ENCODE measurements around the gene TULP1. TPM values are rescaled to one million over a fixed set of nuclear protein-coding genes. Genes with fewer than 3 reads are reported as not detected.

Gene TULP1
- total RNA-seq, 1 experiment from 2014 or later: not detected

GRCh38 chr6:35557239-35557638 lies 44.5 kb upstream of the TULP1 start:
- intact Hi-C loops (cut with micrococcal nuclease; ENCODE audit: unreplicated experiment): loop anchor here (10.0 kb wide), 1 partner anchor 262 kb away; the partner anchor contains the start of gene DEF6
- BruUV-seq (replicated peaks): no TSS peak
- no peaks in the 10 kb centered on the region for H3K9me3 Mint-ChIP-seq (ENCODE audit: low read depth, unreplicated experiment)
- CTCF ChIA-PET: interaction anchor here (0.6 to 0.8 kb wide), 2 partner anchors 10 to 79 kb away, joined by 3 read pairs; no protein-coding TSS in a partner anchor
- DNase-seq: no peak
- H3K4me1 Mint-ChIP-seq (ENCODE audit: low read depth, unreplicated experiment): peaks cover 8% of the 10 kb centered on the region
- no peak overlapping the region for H3K27ac Mint-ChIP-seq (ENCODE audit: unreplicated experiment)
- no peak overlapping the region for H3K4me3 Mint-ChIP-seq (ENCODE audit: low read depth, unreplicated experiment)
- TF ChIP-seq, protein P1, sequence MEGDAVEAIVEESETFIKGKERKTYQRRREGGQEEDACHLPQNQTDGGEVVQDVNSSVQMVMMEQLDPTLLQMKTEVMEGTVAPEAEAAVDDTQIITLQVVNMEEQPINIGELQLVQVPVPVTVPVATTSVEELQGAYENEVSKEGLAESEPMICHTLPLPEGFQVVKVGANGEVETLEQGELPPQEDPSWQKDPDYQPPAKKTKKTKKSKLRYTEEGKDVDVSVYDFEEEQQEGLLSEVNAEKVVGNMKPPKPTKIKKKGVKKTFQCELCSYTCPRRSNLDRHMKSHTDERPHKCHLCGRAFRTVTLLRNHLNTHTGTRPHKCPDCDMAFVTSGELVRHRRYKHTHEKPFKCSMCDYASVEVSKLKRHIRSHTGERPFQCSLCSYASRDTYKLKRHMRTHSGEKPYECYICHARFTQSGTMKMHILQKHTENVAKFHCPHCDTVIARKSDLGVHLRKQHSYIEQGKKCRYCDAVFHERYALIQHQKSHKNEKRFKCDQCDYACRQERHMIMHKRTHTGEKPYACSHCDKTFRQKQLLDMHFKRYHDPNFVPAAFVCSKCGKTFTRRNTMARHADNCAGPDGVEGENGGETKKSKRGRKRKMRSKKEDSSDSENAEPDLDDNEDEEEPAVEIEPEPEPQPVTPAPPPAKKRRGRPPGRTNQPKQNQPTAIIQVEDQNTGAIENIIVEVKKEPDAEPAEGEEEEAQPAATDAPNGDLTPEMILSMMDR (IDR thresholded peaks at IDR 0.05; ENCODE audit: unreplicated experiment): no peak
- peaks cover 45% of the 10 kb centered on the region for H3K27me3 Mint-ChIP-seq (ENCODE audit: unreplicated experiment)
- no peaks in the 10 kb centered on the region for H3K36me3 Mint-ChIP-seq (ENCODE audit: insufficient read depth, unreplicated experiment)

- Mint-ChIP-seq H3K27me3 (ENCODE audit: unreplicated experiment) (peaks cover 29% of the 10 kb centered on the region), H3K27ac (ENCODE audit: unreplicated experiment) (no peak overlapping the region), H3K36me3 (ENCODE audit: insufficient read depth, unreplicated experiment) (no peaks in the 10 kb centered on the region), H3K4me1 (ENCODE audit: low read depth, unreplicated experiment) (peaks cover 5% of the 10 kb centered on the region), H3K4me3 (ENCODE audit: low read depth, unreplicated experiment) (no peak overlapping the region), H3K9me3 (ENCODE audit: low read depth, unreplicated experiment) (no peaks in the 10 kb centered on the region)
- intact Hi-C loops (cut with micrococcal nuclease; ENCODE audit: unreplicated experiment): loop anchor here (10.0 kb wide), 1 partner anchor 260 kb away; the partner anchor contains the start of gene DEF6
- BruUV-seq (replicated peaks): no TSS peak
- CTCF ChIA-PET: no interaction called here
- no peak for DNase-seq
- TF ChIP-seq, protein P1 (IDR thresholded peaks at IDR 0.05; ENCODE audit: unreplicated experiment): no peak
These were observed 42.1 kb upstream of the TULP1 start for GRCh38 chr6:35554811-35555210.

GRCh38 chr6:35553315-35553714 lies 40.6 kb upstream of the TULP1 start:
- Mint-ChIP-seq H3K4me3 (ENCODE audit: low read depth, unreplicated experiment) (no peak overlapping the region), H3K9me3 (ENCODE audit: low read depth, unreplicated experiment) (no peaks in the 10 kb centered on the region), H3K27ac (ENCODE audit: unreplicated experiment) (no peak overlapping the region), H3K4me1 (ENCODE audit: low read depth, unreplicated experiment) (no peaks in the 10 kb centered on the region), H3K27me3 (ENCODE audit: unreplicated experiment) (peaks cover 20% of the 10 kb centered on the region), H3K36me3 (ENCODE audit: insufficient read depth, unreplicated experiment) (no peaks in the 10 kb centered on the region)
- TF ChIP-seq, protein P1 (IDR thresholded peaks at IDR 0.05; ENCODE audit: unreplicated experiment): no peak
- no peak for DNase-seq
- intact Hi-C loops (cut with micrococcal nuclease; ENCODE audit: unreplicated experiment): loop anchor here (10.0 kb wide), 1 partner anchor 259 kb away; the partner anchor contains the start of gene DEF6
- no TSS peak for BruUV-seq (replicated peaks)
- CTCF ChIA-PET: interaction anchor here (1.5 kb wide), 1 partner anchor 22 kb away, joined by 3 read pairs; no protein-coding TSS in a partner anchor

GRCh38 chr6:35552285-35552917 lies 39.7 kb upstream of the TULP1 start:
- no TSS peak for BruUV-seq (replicated peaks)
- Mint-ChIP-seq H3K27ac (ENCODE audit: unreplicated experiment) (no peak overlapping the region), H3K4me3 (ENCODE audit: low read depth, unreplicated experiment) (no peak overlapping the region), H3K4me1 (ENCODE audit: low read depth, unreplicated experiment) (no peaks in the 10 kb centered on the region), H3K9me3 (ENCODE audit: low read depth, unreplicated experiment) (no peaks in the 10 kb centered on the region), H3K36me3 (ENCODE audit: insufficient read depth, unreplicated experiment) (no peaks in the 10 kb centered on the region), H3K27me3 (ENCODE audit: unreplicated experiment) (peaks cover 20% of the 10 kb centered on the region)
- intact Hi-C loops (cut with micrococcal nuclease; ENCODE audit: unreplicated experiment): loop anchor here (10.0 kb wide), 1 partner anchor 258 kb away; the partner anchor contains the start of gene DEF6
- DNase-seq: peak; percentile 64
- CTCF ChIA-PET: interaction anchor here (0.6 to 1.5 kb wide), 6 partner anchors 23 to 1388 kb away, joined by 3 to 4 read pairs (median 3); partner anchors contain the start of gene ARMC12
- TF ChIP-seq, protein P1 (IDR thresholded peaks at IDR 0.05; ENCODE audit: unreplicated experiment): peak; percentile 89
